ENCODE data around the gene PCSK7. TPM values are rescaled to one million over a fixed set of nuclear protein-coding genes. Genes with fewer than 3 reads are reported as not detected.

The PCSK7 gene
- total RNA-seq, result 44.5 and 51.9 TPM in 2 replicates

DNA sequence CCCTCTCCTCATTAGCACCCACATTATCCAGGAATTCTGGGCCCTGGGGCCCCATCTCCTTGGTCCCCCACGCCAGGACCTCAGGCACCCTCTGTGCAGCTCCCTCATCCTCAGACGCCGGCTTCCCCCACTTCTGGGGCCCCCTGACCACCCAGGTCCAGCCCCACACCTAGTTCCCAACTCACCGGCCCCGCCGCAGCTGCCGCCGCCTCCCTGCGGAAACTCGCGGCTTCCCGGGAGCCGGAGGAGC lies at the start of gene PCSK7:
Gene PCSK7 (minus strand): TSS at position 232 of the 250 bp plus-strand sequence. CDS start 2,229 bp downstream, outside the sequence.
- H3K27ac ChIP-seq (ENCODE audit: low read depth, low read length), result peak within 1 kb of the TSS; percentile 78
- peak within 1 kb of the TSS; percentile 86 for H2AFZ ChIP-seq (ENCODE audit: low read length)
- peaks cover 33% of the 10 kb centered on the region for H3K36me3 ChIP-seq (ENCODE audit: insufficient read depth, low read length)
- no peak for DNase-seq (ENCODE audit: insufficient read length, low spot score, missing footprints)
- H3K79me2 ChIP-seq (ENCODE audit: insufficient read depth, low read length), result peaks cover 65% of the 10 kb centered on the region
- peak within 1 kb of the TSS; percentile 95 for H3K4me2 ChIP-seq (ENCODE audit: insufficient read depth, low read length)
- H4K20me1 ChIP-seq (ENCODE audit: insufficient read depth, low read length), result peaks cover 16% of the 10 kb centered on the region
- no peaks in the 10 kb centered on the region for H3K27me3 ChIP-seq (ENCODE audit: insufficient read depth, low read length)
- no peak for TF ChIP-seq CTCF (IDR thresholded peaks at IDR 0.05; ENCODE audit: extremely low read depth, low read depth, low read length)
- peaks cover 33% of the 10 kb centered on the region for H3K4me1 ChIP-seq (ENCODE audit: insufficient read depth, low read length)
- H3K9me3 ChIP-seq (ENCODE audit: low read depth, low read length), result no peaks in the 10 kb centered on the region
- H3K4me3 ChIP-seq (ENCODE audit: insufficient read depth, low read length), result peak within 1 kb of the TSS; percentile 94

DNA sequence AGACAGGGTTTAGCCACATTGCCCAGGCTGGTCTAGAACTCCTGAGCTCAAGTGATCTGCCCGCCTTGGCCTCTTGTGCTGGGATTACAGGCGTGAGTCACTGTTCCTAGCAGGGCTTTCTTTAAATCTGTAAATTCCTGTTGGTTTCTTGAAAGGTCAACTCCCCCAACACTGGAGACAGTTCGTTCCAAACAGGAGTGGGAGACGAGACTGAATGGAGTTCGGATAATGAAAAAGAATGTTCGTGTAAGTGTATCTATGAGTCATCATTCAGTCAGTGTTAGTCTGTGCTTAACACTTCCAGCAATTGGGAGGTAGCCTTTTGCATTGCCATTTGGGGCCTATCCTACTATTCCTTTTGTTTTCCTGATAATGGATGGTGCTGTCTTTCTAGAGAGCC lies 49.3 kb upstream of the PCSK7 start:
- DNase-seq (ENCODE audit: insufficient read length, low spot score, missing footprints), result peak; percentile 93
- H2AFZ ChIP-seq (ENCODE audit: low read length), result no peak overlapping the region
- H3K79me2 ChIP-seq (ENCODE audit: insufficient read depth, low read length), result no peaks in the 10 kb centered on the region
- H3K4me3 ChIP-seq (ENCODE audit: insufficient read depth, low read length), result no peak overlapping the region
- no peaks in the 10 kb centered on the region for H4K20me1 ChIP-seq (ENCODE audit: insufficient read depth, low read length)
- peak overlapping the region; percentile 74 for H3K27ac ChIP-seq (ENCODE audit: low read depth, low read length)
- no peak for TF ChIP-seq CTCF (IDR thresholded peaks at IDR 0.05; ENCODE audit: extremely low read depth, low read depth, low read length)
- no peaks in the 10 kb centered on the region for H3K9me3 ChIP-seq (ENCODE audit: low read depth, low read length)
- peaks cover 20% of the 10 kb centered on the region for H3K4me1 ChIP-seq (ENCODE audit: insufficient read depth, low read length)
- H3K27me3 ChIP-seq (ENCODE audit: insufficient read depth, low read length), result no peaks in the 10 kb centered on the region
- peaks cover 36% of the 10 kb centered on the region for H3K36me3 ChIP-seq (ENCODE audit: insufficient read depth, low read length)
- H3K4me2 ChIP-seq (ENCODE audit: insufficient read depth, low read length), result peak overlapping the region; percentile 7

- DNase-seq (ENCODE audit: insufficient read length, low spot score, missing footprints), result no peak
- Histone ChIP-seq H3K4me2 (ENCODE audit: insufficient read depth, low read length) (no peak overlapping the region), H3K27ac (ENCODE audit: low read depth, low read length) (peak overlapping the region; percentile 74)
These were observed 48.0 kb upstream of the PCSK7 start for GRCh38 chr11:117279711-117280376.

DNA sequence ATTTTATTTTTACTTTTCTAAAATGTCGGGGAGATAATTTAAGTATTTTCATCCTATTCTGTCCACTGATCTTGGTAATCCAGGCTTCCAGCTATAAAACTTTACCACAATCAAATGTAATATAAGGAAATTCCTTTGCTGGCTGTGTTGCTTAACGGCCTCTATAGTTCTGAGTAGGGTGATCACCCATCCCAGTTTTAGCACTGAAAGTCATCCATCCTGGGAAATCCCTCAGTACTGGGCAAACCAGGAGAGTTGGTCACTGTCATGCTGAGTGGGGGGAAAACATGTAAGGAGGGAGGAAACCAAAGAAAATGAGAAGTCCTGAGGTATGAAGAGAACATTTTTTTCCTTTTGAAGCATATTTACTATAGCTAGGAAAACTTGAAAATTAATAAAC lies 46.5 kb upstream of the PCSK7 start:
- peaks cover 39% of the 10 kb centered on the region for H3K4me1 ChIP-seq (ENCODE audit: insufficient read depth, low read length)
- no peak overlapping the region for H3K27ac ChIP-seq (ENCODE audit: low read depth, low read length)
- no peak for TF ChIP-seq CTCF (IDR thresholded peaks at IDR 0.05; ENCODE audit: extremely low read depth, low read depth, low read length)
- no peaks in the 10 kb centered on the region for H3K27me3 ChIP-seq (ENCODE audit: insufficient read depth, low read length)
- peaks cover 11% of the 10 kb centered on the region for H3K36me3 ChIP-seq (ENCODE audit: insufficient read depth, low read length)
- DNase-seq (ENCODE audit: insufficient read length, low spot score, missing footprints), result no peak
- H3K9me3 ChIP-seq (ENCODE audit: low read depth, low read length), result no peaks in the 10 kb centered on the region
- no peak overlapping the region for H2AFZ ChIP-seq (ENCODE audit: low read length)
- no peaks in the 10 kb centered on the region for H4K20me1 ChIP-seq (ENCODE audit: insufficient read depth, low read length)
- H3K4me2 ChIP-seq (ENCODE audit: insufficient read depth, low read length), result no peak overlapping the region
- no peaks in the 10 kb centered on the region for H3K79me2 ChIP-seq (ENCODE audit: insufficient read depth, low read length)
- H3K4me3 ChIP-seq (ENCODE audit: insufficient read depth, low read length), result no peak overlapping the region

More at GRCh38 chr11:117279711-117280376, 48.0 kb upstream of the PCSK7 start:
- TF ChIP-seq CTCF (IDR thresholded peaks at IDR 0.05; ENCODE audit: extremely low read depth, low read depth, low read length), result no peak
- peaks cover 23% of the 10 kb centered on the region for H3K36me3 ChIP-seq (ENCODE audit: insufficient read depth, low read length)
- H3K9me3 ChIP-seq (ENCODE audit: low read depth, low read length), result no peaks in the 10 kb centered on the region
- H3K27me3 ChIP-seq (ENCODE audit: insufficient read depth, low read length), result no peaks in the 10 kb centered on the region
- H3K79me2 ChIP-seq (ENCODE audit: insufficient read depth, low read length), result no peaks in the 10 kb centered on the region
- H3K4me1 ChIP-seq (ENCODE audit: insufficient read depth, low read length), result peaks cover 25% of the 10 kb centered on the region
- H2AFZ ChIP-seq (ENCODE audit: low read length), result no peak overlapping the region
- no peaks in the 10 kb centered on the region for H4K20me1 ChIP-seq (ENCODE audit: insufficient read depth, low read length)
- no peak overlapping the region for H3K4me3 ChIP-seq (ENCODE audit: insufficient read depth, low read length)

Measured in osteoblast (primary cell).